Heart left ventricle (tissue), 16 donors: ENCODE data around the gene RPEL1. TPM values are rescaled to one million over a fixed set of nuclear protein-coding genes. Genes with fewer than 3 reads are reported as not detected.
"Not testable (repeated sequence)": the region's sequence is repeated elsewhere in the genome, so short reads cannot be mapped to it uniquely, and the experiment has no call there.

Experiments
- ATAC-seq, 4 donors: fragments of 200-7000 bp; cut with Tn5 transposase; one replicate each; pipeline ENCODE4 v1.9.1; 2020 to 2022; ENCODE audit warnings: moderate library complexity in 4 of 4, mild to moderate bottlenecking in 3 of 4, moderate number of reproducible peaks in 1 of 4
- DNase-seq, 5 donors: peaks; one replicate each; pipeline ENCODE4 v3.0.0-alpha.2; 2020
- H3K27ac ChIP-seq, 12 donors: fragments of 200-600 bp; sonication (generic) in 4 of 12; one replicate each; pipeline versions ENCODE4 v1.5.0 to v1.8.0; 2016 to 2022; ENCODE audit warnings: mild to moderate bottlenecking in 2 of 12
- H3K27me3 ChIP-seq, 9 donors: fragments of 200-600 bp; sonication (generic) in 2 of 9; one replicate each; pipeline versions ENCODE4 v1.5.1 to v1.8.0; 2016 to 2022; ENCODE audit warnings: mild to moderate bottlenecking in 3 of 9
- H3K36me3 ChIP-seq, 9 donors: fragments of 200-600 bp; sonication (generic) in 2 of 9; one replicate each; pipeline versions ENCODE4 v1.5.0 to v1.8.0; 2018 to 2022; ENCODE audit warnings: mild to moderate bottlenecking in 2 of 9
- H3K4me1 ChIP-seq, 12 donors: fragments of 200-600 bp; sonication (generic) in 4 of 12; one replicate each; pipeline versions ENCODE4 v1.5.0 to v1.8.0; 2016 to 2022; ENCODE audit warnings: mild to moderate bottlenecking in 3 of 12
- H3K4me3 ChIP-seq, 12 donors: fragments of 200-600 bp; sonication (generic) in 4 of 12; one replicate each; pipeline versions ENCODE4 v1.5.0 to v1.8.0; 2017 to 2022; ENCODE audit warnings: mild to moderate bottlenecking in 9 of 12, moderate library complexity in 4 of 12
- H3K9me3 ChIP-seq, 12 donors: fragments of 200-600 bp; sonication (generic) in 4 of 12; one replicate each; pipeline versions ENCODE4 v1.5.0 to v1.8.0; 2016 to 2022; ENCODE audit warnings: mild to moderate bottlenecking in 1 of 12
- CTCF ChIP-seq, 12 donors: fragments of 200-600 bp; sonication (generic) in 4 of 12; IDR thresholded peaks; one replicate each; pipeline versions ENCODE4 v1.5.0 to v1.8.0; 2018 to 2022; ENCODE audit warnings: antibody characterized with exemption in 12 of 12, mild to moderate bottlenecking in 5 of 12
- POLR2A ChIP-seq, 2 donors: fragments of 450-650 bp; IDR thresholded peaks; one replicate each; pipeline ENCODE4 v1.6.1; 2017; ENCODE audit warnings: antibody characterized with exemption in 2 of 2, mild to moderate bottlenecking in 2 of 2, moderate library complexity in 2 of 2
- WGBS, 4 donors: extraction: QIAGEN DNeasy Blood & Tissue Kit in 2 of 4; methylation state at CpG; one replicate each; pipeline versions ENCODE4 v1.1.5 to v1.1.7; 2013 to 2018; 5-methylcytosine and 5-hydroxymethylcytosine counted together
- intact Hi-C, 10 donors: fragments of 100-400 bp; cut with DNase I; formaldehyde crosslinking; loops; one replicate each; pipeline versions ENCODE4 v1.11.1 to v1.14.2; 2022
- polyA plus RNA-seq, 2 donors: library from polyadenylated mRNA; stranded (reverse); fragments of 200-250 nt; gene quantifications; one replicate each; pipeline ENCODE4 v1.2.3, GENCODE V29; 2013
- total RNA-seq, 9 donors: library from RNA; depleted of rRNA in 2 of 9; stranded (reverse); fragments of >200 nt in 2 of 9; fragmentation: NEBNext Ultra II Directional in 3 of 9; extraction: Animal tissue kit (Norgen Biotek cat#: 25700) in 3 of 9; gene quantifications; one replicate each; pipeline versions ENCODE4 v1.1.0 to v1.2.4, GENCODE V29; 2016 to 2023
- donor health status: ischemic (EF 13 %, LVEDD 7.1; RV severe dilation, severe dysfunction).
- donor health status: healthy with polysubstance abuse.
- donor health status: DM: no; HTN: yes; CAD: no.
- donor health status: DM: no; HTN: no; CAD: no.
- donor health status: ischemic (EF 25% LVEDD 6.9; RV normal size, moderate dysfunction).
- donor health status: ischemic (EF 25% LVEDD 5.7; RV mildly dilated, moderate dysfunction).
- donor health status: healthy.
- donor health status: DM: yes; HTN: yes; CAD: no.
- donor health status: ischemic (EF 35%, LVEDD 5.7; RV mildly dilated, moderate dysfunction).
- donor health status: nonischemic (EF 11% LVEDD 7.7; RV severe dilation, severe dysfunction).
- donor health status: DM: yes; HTN: yes; CAD: no.
- donor health status: PGD.
- donor health status: ischemic (EF 29% LVEDD 5.4; RV normal size, mild dysfunction).
- donor health status: nonischemic (EF 23%, LVEDD 6.1; RV moderate dilation, normal function).

The RPEL1 gene
- total and polyA plus RNA-seq, 11 donors: not detected

- DNase-seq: no peak
- TF ChIP-seq CTCF (IDR thresholded peaks at IDR 0.05) (no peak), POLR2A (IDR thresholded peaks at IDR 0.05) (no peak)
- Histone ChIP-seq H3K4me3 (no peak overlapping the region), H3K27ac (no peak overlapping the region), H3K4me1 (peaks cover 0 to 9% (median 0%) of the 10 kb centered on the region in 12 donors), H3K36me3 (no peaks in the 10 kb centered on the region), H3K9me3 (peaks cover 0 to 2% (median 0%) of the 10 kb centered on the region in 12 donors), H3K27me3 (no peaks in the 10 kb centered on the region)
- no peak for ATAC-seq
- intact Hi-C loops: no loop called here
- WGBS, 4 donors: 73 to 81% (median 76%) methylated on average over 8 of the region's 8 CpGs
These were observed 41.1 kb upstream of the RPEL1 start for GRCh38 chr10:103204353-103205255.

GRCh38 chr10:103205401-103205800 lies 40.3 kb upstream of the RPEL1 start:
- intact Hi-C loops: not testable (repeated sequence)

GRCh38 chr10:103206715-103207114 lies 39.0 kb upstream of the RPEL1 start:
- H3K4me1 ChIP-seq, H3K36me3 ChIP-seq, intact Hi-C loops, H3K4me3 ChIP-seq, H3K27me3 ChIP-seq, H3K27ac ChIP-seq, ATAC-seq, DNase-seq: not testable (repeated sequence)
- 72 to 78% (median 74%) methylated on average over 3 of the region's 3 CpGs for WGBS, 4 donors
- H3K9me3 ChIP-seq: peaks cover 0 to 18% (median 0%) of the 10 kb centered on the region in 12 donors

More at GRCh38 chr10:103205401-103205800, 40.3 kb upstream of the RPEL1 start:
- not testable (repeated sequence) for H3K27ac ChIP-seq, H3K27me3 ChIP-seq, H3K4me3 ChIP-seq, DNase-seq, H3K36me3 ChIP-seq, H3K4me1 ChIP-seq, ATAC-seq
- peaks cover 0 to 10% (median 0%) of the 10 kb centered on the region in 12 donors for H3K9me3 ChIP-seq
- 69 to 84% (median 79%) methylated on average over 4 of the region's 4 CpGs for WGBS, 4 donors

GRCh38 chr10:103207141-103207540 lies 38.5 kb upstream of the RPEL1 start:
- intact Hi-C loops: no loop called here
- DNase-seq (no peak), ATAC-seq (no peak)
- Histone ChIP-seq H3K36me3 (no peaks in the 10 kb centered on the region), H3K4me1 (peaks cover 0 to 9% (median 0%) of the 10 kb centered on the region in 12 donors), H3K9me3 (peaks cover 0 to 18% (median 0%) of the 10 kb centered on the region in 12 donors), H3K27ac (no peak overlapping the region), H3K27me3 (no peaks in the 10 kb centered on the region), H3K4me3 (no peak overlapping the region)
- TF ChIP-seq POLR2A (IDR thresholded peaks at IDR 0.05): no peak
- no peak for TF ChIP-seq CTCF (IDR thresholded peaks at IDR 0.05)
- 40 to 55% (median 49%) methylated on average over 2 of the region's 2 CpGs for WGBS, 4 donors

- 40 to 58% (median 49%) methylated on average over 2 to 3 of the region's 3 CpGs for WGBS, 4 donors
- H3K36me3 ChIP-seq, H3K27ac ChIP-seq, H3K4me3 ChIP-seq, H3K4me1 ChIP-seq, intact Hi-C loops, DNase-seq, H3K27me3 ChIP-seq, ATAC-seq: not testable (repeated sequence)
- H3K9me3 ChIP-seq: peaks cover 0 to 18% (median 0%) of the 10 kb centered on the region in 12 donors
These were observed 38.0 kb upstream of the RPEL1 start for GRCh38 chr10:103207643-103208042.

GRCh38 chr10:103210262-103210661 lies 35.4 kb upstream of the RPEL1 start:
- H3K9me3 ChIP-seq: peaks cover 0 to 18% (median 0%) of the 10 kb centered on the region in 12 donors
- ATAC-seq, H3K4me1 ChIP-seq, DNase-seq, H3K4me3 ChIP-seq, intact Hi-C loops, H3K27ac ChIP-seq, H3K27me3 ChIP-seq, H3K36me3 ChIP-seq: not testable (repeated sequence)
- WGBS, 4 donors: 89 to 95% (median 92%) methylated on average over 4 of the region's 4 CpGs
